Stimulated activated CD8-positive, alpha-beta memory T cell treated with anti-CD3 and anti-CD28 coated beads, Interleukin-12 subunit alpha, Interleukin-12 subunit beta, amount 100 ng/mL, for 24 hours (primary cell): ENCODE results near the gene PSEN2.
"Not testable (repeated sequence)": the region's sequence is repeated elsewhere in the genome, so short reads cannot be mapped to it uniquely, and the experiment has no call there.

Source experiments
- DNase-seq: peaks from one replicate; pipeline ENCODE4 v3.0.0-alpha.2; 2020; ENCODE audit errors: extremely low read depth

Gene PSEN2

GRCh38 chr1:226916497-226916896, 46.1 kb downstream of the PSEN2 start:
- DNase-seq = no peak

GRCh38 chr1:226919587-226919986, 49.2 kb downstream of the PSEN2 start:
- no peak for DNase-seq

- no peak for DNase-seq
Observed at GRCh38 chr1:226919995-226920394, 49.6 kb downstream of the PSEN2 start.

GRCh38 chr1:226920446-226920894, 50.1 kb downstream of the PSEN2 start:
- no peak for DNase-seq

GRCh38 chr1:226921504-226921903, 51.1 kb downstream of the PSEN2 start:
- DNase-seq = no peak

GRCh38 chr1:226929260-226930111, 59.1 kb downstream of the PSEN2 start:
- not testable (repeated sequence) for DNase-seq

- no peak for DNase-seq
Observed at GRCh38 chr1:226934483-226935237, 64.2 kb downstream of the PSEN2 start.

GRCh38 chr1:226937940-226938725, 67.7 kb downstream of the PSEN2 start:
- DNase-seq = no peak

- DNase-seq = no peak
Observed at GRCh38 chr1:226938903-226939437, 68.6 kb downstream of the PSEN2 start.

- peak; percentile 24 for DNase-seq
Observed at GRCh38 chr1:226939438-226940028, 69.1 kb downstream of the PSEN2 start.

- peak; percentile 98 for DNase-seq
Observed at GRCh38 chr1:226940029-226940805, 69.8 kb downstream of the PSEN2 start, which contains the start of gene COQ8A. COQ8A (plus strand) TSS chr1:226940294; CDS start chr1:226961386, 21,092 bp downstream.

GRCh38 chr1:226940806-226941067, 70.3 kb downstream of the PSEN2 start:
- no peak for DNase-seq

- no peak for DNase-seq
Observed at GRCh38 chr1:226942392-226942791, 72.0 kb downstream of the PSEN2 start.

- no peak for DNase-seq
Observed at GRCh38 chr1:226943156-226943555, 72.7 kb downstream of the PSEN2 start.

GRCh38 chr1:226943927-226944326, 73.5 kb downstream of the PSEN2 start:
- DNase-seq = no peak

- DNase-seq = no peak
Observed at GRCh38 chr1:226945106-226945857, 74.9 kb downstream of the PSEN2 start.
